ENCODE results near the gene CTSC. TPM values are rescaled to one million over a fixed set of nuclear protein-coding genes. Genes with fewer than 3 reads are reported as not detected.

The CTSC gene
- total RNA-seq, 1 experiment from 2014 or later, result 38.0 TPM

DNA sequence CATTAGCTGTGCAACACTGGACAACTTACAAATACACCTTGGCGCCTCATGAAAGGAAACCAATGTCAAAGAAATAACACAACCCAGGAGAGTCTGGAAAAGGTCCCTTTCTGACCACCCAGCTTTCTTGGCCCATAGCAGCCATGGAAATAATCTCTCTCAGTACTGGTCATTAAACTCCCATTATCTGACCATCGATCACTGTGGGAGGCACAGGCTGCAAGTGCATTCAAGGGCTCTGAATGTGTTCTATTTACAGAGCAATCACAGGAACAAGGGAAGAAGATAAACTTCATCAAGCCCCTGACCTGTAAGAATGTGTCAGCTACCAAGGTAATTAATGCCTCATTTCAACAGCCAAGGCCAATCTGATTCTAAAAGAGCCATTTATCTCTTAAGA is 40.1 kb downstream of the CTSC start:
- Histone ChIP-seq H4K20me1 (ENCODE audit: insufficient read depth) (no peaks in the 10 kb centered on the region), H3K36me3 (ENCODE audit: control insufficient read depth in 1 of 2, insufficient read depth in 2 of 2, low read length in 2 of 2) (no peaks in the 10 kb centered on the region), H2AFZ (ENCODE audit: low read depth, low read length, poor library complexity, severe bottlenecking) (no peak overlapping the region), H3K9me3 (ENCODE audit: control insufficient read depth in 1 of 2, insufficient read depth in 1 of 2, low read depth in 1 of 2, low read length in 2 of 2) (no peaks in the 10 kb centered on the region), H3K79me2 (ENCODE audit: insufficient read depth, low read length) (no peaks in the 10 kb centered on the region), H3K4me1 (ENCODE audit: control insufficient read depth in 1 of 2, insufficient read depth in 2 of 2, low read length in 2 of 2) (peaks cover 0 to 4% of the 10 kb centered on the region in 2 experiments; a peak in 2 of 4 replicates), H3K4me2 (ENCODE audit: low read length) (no peak overlapping the region), H3K9me2 (ENCODE audit: insufficient read depth) (no peaks in the 10 kb centered on the region), H3K27me3 (ENCODE audit: insufficient read depth, low read length) (no peaks in the 10 kb centered on the region), H3K4me3 (replicated peaks in 1 of 2; ENCODE audit: low read depth in 1 of 2, low read length in 2 of 2) (no peak overlapping the region), H3K9ac (ENCODE audit: low read length) (no peak overlapping the region), H3K27ac (ENCODE audit: low read depth, low read length) (no peak overlapping the region)
- TF ChIP-seq SIN3A (IDR thresholded peaks at IDR 0.05; ENCODE audit: low read depth), result no peak
- no peak for TF ChIP-seq ELF1 (IDR thresholded peaks at IDR 0.05; ENCODE audit: borderline replicate concordance, low read depth)
- TF ChIP-seq, protein P1, sequence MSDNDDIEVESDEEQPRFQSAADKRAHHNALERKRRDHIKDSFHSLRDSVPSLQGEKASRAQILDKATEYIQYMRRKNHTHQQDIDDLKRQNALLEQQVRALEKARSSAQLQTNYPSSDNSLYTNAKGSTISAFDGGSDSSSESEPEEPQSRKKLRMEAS (IDR thresholded peaks at IDR 0.05), result no peak
- no peak for TF ChIP-seq POLR2A (IDR thresholded peaks at IDR 0.05; ENCODE audit: borderline replicate concordance, extremely low read depth, insufficient read depth, insufficient read length)
- no peak for TF ChIP-seq JUND (IDR thresholded peaks at IDR 0.05)
- TF ChIP-seq CTCF (IDR thresholded peaks at IDR 0.05 in 2 of 3, conservative IDR thresholded peaks at IDR 0.05 in 1 of 3; ENCODE audit: borderline replicate concordance in 1 of 3, insufficient read depth in 1 of 3, low read depth in 2 of 3, low read length in 2 of 3), result no peak
- no peak for TF ChIP-seq SRF (IDR thresholded peaks at IDR 0.05; ENCODE audit: low read depth)
- TF ChIP-seq ZBTB33 (IDR thresholded peaks at IDR 0.05; ENCODE audit: extremely low read depth, insufficient replicate concordance, low read length), result no peak
- no peak for TF ChIP-seq ZFX (IDR thresholded peaks at IDR 0.05)
- TF ChIP-seq EZH2phosphoT487 (IDR thresholded peaks at IDR 0.05; ENCODE audit: borderline replicate concordance), result no peak
- no peak for TF ChIP-seq FOSL1 (IDR thresholded peaks at IDR 0.05; ENCODE audit: low read depth)
- TF ChIP-seq, protein P2, sequence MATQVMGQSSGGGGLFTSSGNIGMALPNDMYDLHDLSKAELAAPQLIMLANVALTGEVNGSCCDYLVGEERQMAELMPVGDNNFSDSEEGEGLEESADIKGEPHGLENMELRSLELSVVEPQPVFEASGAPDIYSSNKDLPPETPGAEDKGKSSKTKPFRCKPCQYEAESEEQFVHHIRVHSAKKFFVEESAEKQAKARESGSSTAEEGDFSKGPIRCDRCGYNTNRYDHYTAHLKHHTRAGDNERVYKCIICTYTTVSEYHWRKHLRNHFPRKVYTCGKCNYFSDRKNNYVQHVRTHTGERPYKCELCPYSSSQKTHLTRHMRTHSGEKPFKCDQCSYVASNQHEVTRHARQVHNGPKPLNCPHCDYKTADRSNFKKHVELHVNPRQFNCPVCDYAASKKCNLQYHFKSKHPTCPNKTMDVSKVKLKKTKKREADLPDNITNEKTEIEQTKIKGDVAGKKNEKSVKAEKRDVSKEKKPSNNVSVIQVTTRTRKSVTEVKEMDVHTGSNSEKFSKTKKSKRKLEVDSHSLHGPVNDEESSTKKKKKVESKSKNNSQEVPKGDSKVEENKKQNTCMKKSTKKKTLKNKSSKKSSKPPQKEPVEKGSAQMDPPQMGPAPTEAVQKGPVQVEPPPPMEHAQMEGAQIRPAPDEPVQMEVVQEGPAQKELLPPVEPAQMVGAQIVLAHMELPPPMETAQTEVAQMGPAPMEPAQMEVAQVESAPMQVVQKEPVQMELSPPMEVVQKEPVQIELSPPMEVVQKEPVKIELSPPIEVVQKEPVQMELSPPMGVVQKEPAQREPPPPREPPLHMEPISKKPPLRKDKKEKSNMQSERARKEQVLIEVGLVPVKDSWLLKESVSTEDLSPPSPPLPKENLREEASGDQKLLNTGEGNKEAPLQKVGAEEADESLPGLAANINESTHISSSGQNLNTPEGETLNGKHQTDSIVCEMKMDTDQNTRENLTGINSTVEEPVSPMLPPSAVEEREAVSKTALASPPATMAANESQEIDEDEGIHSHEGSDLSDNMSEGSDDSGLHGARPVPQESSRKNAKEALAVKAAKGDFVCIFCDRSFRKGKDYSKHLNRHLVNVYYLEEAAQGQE (IDR thresholded peaks at IDR 0.05; ENCODE audit: low read depth), result no peak
- TF ChIP-seq TCF7L2 (IDR thresholded peaks at IDR 0.05; ENCODE audit: borderline replicate concordance, extremely low read depth, insufficient read depth, insufficient read length), result no peak
- no peak for TF ChIP-seq CBX3 (IDR thresholded peaks at IDR 0.05; ENCODE audit: low read depth)
- TF ChIP-seq, protein P3, sequence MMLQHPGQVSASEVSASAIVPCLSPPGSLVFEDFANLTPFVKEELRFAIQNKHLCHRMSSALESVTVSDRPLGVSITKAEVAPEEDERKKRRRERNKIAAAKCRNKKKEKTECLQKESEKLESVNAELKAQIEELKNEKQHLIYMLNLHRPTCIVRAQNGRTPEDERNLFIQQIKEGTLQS (IDR thresholded peaks at IDR 0.05), result no peak
- no peak for TF ChIP-seq SP1 (IDR thresholded peaks at IDR 0.05; ENCODE audit: low read depth)
- no peak for TF ChIP-seq ZNF274 (IDR thresholded peaks at IDR 0.05; ENCODE audit: low read depth, low read length)
- BruUV-seq (replicated peaks), result no TSS peak
- POLR2A ChIA-PET, result no interaction called here
- ATAC-seq (no peak), DNase-seq (ENCODE audit: low read depth, low spot score) (no peak)
- intact Hi-C loops (cut with micrococcal nuclease), result no loop called here
- RAD21 ChIA-PET (ENCODE audit: low non-redundant PET in 1 of 2, low total read pairs in 2 of 2, uncharacterized antibody in 2 of 2, unreplicated experiment in 2 of 2), result no interaction called here
- CTCF ChIA-PET, result no interaction called here

Data from HCT116 (cell line).